H1 (cell line): ENCODE data around the gene KIT. TPM values are rescaled to one million over a fixed set of nuclear protein-coding genes. Genes with fewer than 3 reads are reported as not detected.

Experiments used
- CTCF ChIA-PET: fragments of 300-600 bp; sonication (Branson Sonifier 250); formaldehyde crosslinking; loops from one replicate; lab custom pipeline; 2021; ENCODE audit not compliant: partially characterized antibody; lab: Charles Lee
- POLR2A ChIA-PET: fragments of 300-600 bp; sonication (Branson Sonifier 250); formaldehyde crosslinking; loops from one replicate; lab custom pipeline; 2021; ENCODE audit warnings: inconsistent platforms; ENCODE audit not compliant: partially characterized antibody; lab: Charles Lee
- DNase-seq, 2 experiments: peaks; one replicate each; pipeline versions ENCODE4 v3.0.0 to v3.0.0-alpha.2; 2010 to 2022; ENCODE audit warnings: low spot score in 2 of 2, low read depth in 1 of 2, mixed read lengths in 1 of 2
- FAIRE-seq: peaks from 2 replicates; lab custom pipeline; 2011; peaks lifted over from hg19 to GRCh38; lab: Jason Lieb, UNC
- H2AFZ ChIP-seq: 2 replicates; pipeline ENCODE4 v1.8.1; 2012; ENCODE audit warnings: low read length, inconsistent platforms
- H2AK5ac ChIP-seq: 2 replicates; pipeline ENCODE4 v1.6.1; 2013; ENCODE audit warnings: low read depth, low read length
- H2BK120ac ChIP-seq: replicated peaks from 2 replicates; pipeline ENCODE3; 2013; ENCODE audit warnings: low read depth, low read length, inconsistent platforms
- H2BK12ac ChIP-seq: 2 replicates; pipeline ENCODE4 v1.6.1; 2013; ENCODE audit warnings: low read depth, low read length
- H2BK15ac ChIP-seq: 2 replicates; pipeline ENCODE4 v1.6.1; 2013; ENCODE audit warnings: low read length
- H2BK20ac ChIP-seq: 2 replicates; pipeline ENCODE4 v1.6.1; 2013; ENCODE audit warnings: low read length
- H2BK5ac ChIP-seq: 2 replicates; pipeline ENCODE4 v1.6.1; 2013; ENCODE audit warnings: low read depth, low read length
- H3K14ac ChIP-seq: 2 replicates; pipeline ENCODE4 v1.6.1; 2013; ENCODE audit warnings: inconsistent platforms; ENCODE audit not compliant: insufficient read length
- H3K18ac ChIP-seq: 2 replicates; pipeline ENCODE4 v1.6.1; 2013; ENCODE audit warnings: low read length; ENCODE audit errors: extremely low read depth
- H3K23ac ChIP-seq: 2 replicates; pipeline ENCODE4 v1.6.1; 2013; ENCODE audit warnings: inconsistent platforms; ENCODE audit not compliant: insufficient read length
- H3K23me2 ChIP-seq: 2 replicates; pipeline ENCODE4 v1.6.1; 2013; ENCODE audit warnings: low read depth, low read length
- H3K27ac ChIP-seq: 2 replicates; pipeline ENCODE4 v1.6.1; 2011; ENCODE audit warnings: low read depth, low read length, inconsistent platforms
- H3K27me3 ChIP-seq, 4 experiments: replicated peaks in 1 of 4; 1 replicate in 1 of 4; 2 replicates in 3 of 4; pipeline versions ENCODE4 v1.6.1 to v1.8.1; 2011 to 2013; ENCODE audit warnings: low read length in 3 of 4, mild to moderate bottlenecking in 3 of 4, inconsistent platforms in 2 of 4, mixed read lengths in 2 of 4, moderate library complexity in 1 of 4; ENCODE audit not compliant: control insufficient read depth in 3 of 4, insufficient read depth in 3 of 4; ENCODE audit errors: extremely low read depth in 1 of 4
- H3K36me3 ChIP-seq, 4 experiments: 2 replicates each; pipeline versions ENCODE4 v1.6.1 to v1.8.1; 2011 to 2013; ENCODE audit warnings: mild to moderate bottlenecking in 4 of 4, low read length in 3 of 4, moderate library complexity in 2 of 4, control low read depth in 1 of 4, inconsistent platforms in 1 of 4; ENCODE audit not compliant: insufficient read depth in 4 of 4, control insufficient read depth in 2 of 4
- H3K4ac ChIP-seq: replicated peaks from 2 replicates; pipeline ENCODE3; 2013; ENCODE audit warnings: low read length, low read depth, mixed read lengths, inconsistent platforms; ENCODE audit not compliant: insufficient read length
- H3K4me1 ChIP-seq, 4 experiments: replicated peaks in 1 of 4; 1 replicate in 1 of 4; 2 replicates in 3 of 4; pipeline versions ENCODE4 v1.6.1 to v1.8.1; 2011 to 2013; ENCODE audit warnings: low read length in 3 of 4, inconsistent platforms in 2 of 4, mixed read lengths in 1 of 4; ENCODE audit not compliant: insufficient read depth in 4 of 4, control insufficient read depth in 3 of 4
- H3K4me2 ChIP-seq, 2 experiments: 2 replicates each; pipeline versions ENCODE4 v1.6.1 to v1.8.1; 2011 to 2013; ENCODE audit warnings: low read depth in 2 of 2, low read length in 2 of 2, control low read depth in 1 of 2, inconsistent platforms in 1 of 2, mild to moderate bottlenecking in 1 of 2; ENCODE audit not compliant: insufficient read depth in 1 of 2
- H3K4me3 ChIP-seq, 4 experiments: fragments of 200-600, 300-600 bp in 1 of 4; sonication (generic), shearing (Covaris generic), sonication (Bioruptor Twin) in 1 of 4; 2 replicates each; pipeline versions ENCODE4 v1.5.1 to v1.8.1; 2011 to 2016; ENCODE audit warnings: low read length in 4 of 4, low read depth in 3 of 4, control low read depth in 2 of 4, inconsistent platforms in 2 of 4, mild to moderate bottlenecking in 2 of 4, mixed read lengths in 1 of 4, moderate library complexity in 1 of 4; ENCODE audit not compliant: insufficient read depth in 2 of 4; ENCODE audit errors: extremely low read depth in 1 of 4
- H3K56ac ChIP-seq: replicated peaks from 2 replicates; pipeline ENCODE3; 2013; ENCODE audit warnings: low read depth, mild to moderate bottlenecking, mixed read lengths, low read length, inconsistent platforms; ENCODE audit not compliant: insufficient read length
- H3K79me1 ChIP-seq: 2 replicates; pipeline ENCODE4 v1.6.1; 2013; ENCODE audit warnings: low read depth, low read length, control low read depth
- H3K79me2 ChIP-seq, 2 experiments: 2 replicates each; pipeline versions ENCODE4 v1.6.1 to v1.8.1; 2012 to 2013; ENCODE audit warnings: low read length in 2 of 2, mild to moderate bottlenecking in 2 of 2, inconsistent platforms in 1 of 2; ENCODE audit not compliant: insufficient read depth in 2 of 2, control insufficient read depth in 1 of 2
- H3K9ac ChIP-seq, 4 experiments: replicated peaks in 1 of 4; 1 replicate in 1 of 4; 2 replicates in 3 of 4; pipeline versions ENCODE4 v1.6.1 to v1.8.1; 2011 to 2013; ENCODE audit warnings: low read depth in 3 of 4, low read length in 3 of 4, control low read depth in 2 of 4, mild to moderate bottlenecking in 2 of 4, moderate library complexity in 2 of 4, inconsistent platforms in 1 of 4; ENCODE audit errors: extremely low read depth in 1 of 4
- H3K9me3 ChIP-seq, 2 experiments: 2 replicates each; pipeline versions ENCODE4 v1.6.1 to v1.8.1; 2012 to 2013; ENCODE audit warnings: mild to moderate bottlenecking in 2 of 2, moderate library complexity in 2 of 2, control low read depth in 1 of 2, inconsistent platforms in 1 of 2, low read depth in 1 of 2, low read length in 1 of 2, mixed read lengths in 1 of 2; ENCODE audit not compliant: insufficient read depth in 2 of 2
- H4K20me1 ChIP-seq, 2 experiments: replicated peaks in 1 of 2; 2 replicates each; pipeline versions ENCODE3 to v1.8.1; 2011 to 2013; ENCODE audit warnings: inconsistent platforms in 2 of 2, low read length in 2 of 2, mild to moderate bottlenecking in 1 of 2; ENCODE audit not compliant: insufficient read depth in 2 of 2, control insufficient read depth in 1 of 2
- H4K5ac ChIP-seq: 2 replicates; pipeline ENCODE4 v1.6.1; 2013; ENCODE audit warnings: low read length, low read depth, mixed read lengths, inconsistent platforms; ENCODE audit not compliant: insufficient read length
- H4K8ac ChIP-seq: 2 replicates; pipeline ENCODE4 v1.8.0; 2013; ENCODE audit warnings: mild to moderate bottlenecking, moderate library complexity, low read length, inconsistent platforms; ENCODE audit not compliant: insufficient read depth; ENCODE audit errors: extremely low read depth
- H4K91ac ChIP-seq: replicated peaks from 2 replicates; pipeline ENCODE3; 2013; ENCODE audit warnings: low read length, mixed read lengths, inconsistent platforms; ENCODE audit not compliant: insufficient read length
- KDM4A ChIP-seq: IDR thresholded peaks from one replicate; pipeline ENCODE4 v1.7.1; 2012; ENCODE audit warnings: low read depth, mild to moderate bottlenecking, moderate library complexity, low read length, inconsistent platforms; ENCODE audit not compliant: severe bottlenecking
- KDM5A ChIP-seq: fragments of 200-600 bp; IDR thresholded peaks from 2 replicates; pipeline ENCODE4 v1.7.1; 2012; ENCODE audit warnings: mild to moderate bottlenecking, low read length, inconsistent platforms, mixed read lengths
- POLR2A ChIP-seq, 2 experiments: IDR thresholded peaks; 1 replicate in 1 of 2; 2 replicates in 1 of 2; pipeline ENCODE4 v1.6.1; 2011; ENCODE audit warnings: low read depth in 2 of 2, low read length in 2 of 2, mild to moderate bottlenecking in 2 of 2; ENCODE audit errors: control extremely low read depth in 1 of 2
- POLR2AphosphoS5 ChIP-seq: IDR thresholded peaks from 2 replicates; pipeline ENCODE4 v1.6.1; 2011; ENCODE audit warnings: low read depth, low read length
- RXRA ChIP-seq: IDR thresholded peaks from 2 replicates; pipeline ENCODE4 v1.6.1; 2011; ENCODE audit warnings: low read depth, mild to moderate bottlenecking, low read length, moderate library complexity; ENCODE audit not compliant: insufficient read depth
- SIX5 ChIP-seq: IDR thresholded peaks from 2 replicates; pipeline ENCODE4 v1.6.1; 2011; ENCODE audit warnings: mild to moderate bottlenecking, low read depth, low read length
- SP2 ChIP-seq: IDR thresholded peaks from 2 replicates; pipeline ENCODE4 v1.6.1; 2012; ENCODE audit warnings: mild to moderate bottlenecking, low read length, inconsistent platforms
- TAF1 ChIP-seq: IDR thresholded peaks from 2 replicates; pipeline ENCODE4 v1.6.1; 2011; ENCODE audit warnings: mild to moderate bottlenecking, low read depth, low read length
- TBP ChIP-seq: IDR thresholded peaks from 2 replicates; pipeline ENCODE4 v1.6.1; 2011; ENCODE audit warnings: low read depth, low read length, improper control_type of control experiment
- WGBS, 2 experiments: shearing (Covaris generic) in 1 of 2; methylation state at CpG; one replicate each; pipeline versions ENCODE4 v1.1.6 to v1.1.7; 2013 to 2015; ENCODE audit warnings: low lambda C conversion rate in 2 of 2, mixed read lengths in 2 of 2, inconsistent platforms in 1 of 2, low coverage in 1 of 2, missing lambda C conversion rate in 1 of 2; ENCODE audit not compliant: insufficient replicate concordance in 2 of 2, insufficient coverage in 1 of 2, insufficient read length in 1 of 2; ENCODE audit errors: extremely low coverage in 1 of 2, missing lambda C conversion rate in 1 of 2; 5-methylcytosine and 5-hydroxymethylcytosine counted together
- polyA plus RNA-seq, 7 experiments: library from polyadenylated mRNA; depleted of rRNA in 3 of 7; stranded (reverse) in 5 of 7; unstranded in 2 of 7; fragments of >200 nt in 5 of 7; fragments of 200-250 nt in 2 of 7; gene quantifications; 1 replicate in 5 of 7; 2 replicates in 1 of 7; 4 replicates in 1 of 7; pipeline versions ENCODE4 v1.2.1 to v1.2.3, GENCODE V29; 2011 to 2013; ENCODE audit warnings: missing spikeins in 2 of 7, mixed read lengths in 2 of 7
- total RNA-seq: library from RNA; stranded (reverse); fragmentation: NEBNext Ultra II Directional; extraction: Animal tissue kit (Norgen Biotek cat#: 25700); gene quantifications from 2 replicates; pipeline ENCODE4 v1.2.1, GENCODE V29; 2021

The KIT gene
- total and polyA plus RNA-seq, 2 of the 8 experiments (the other 6 are each of a cell fraction or from before 2014, with no cell fraction given) = 14.4 to 24.8 TPM

- Histone ChIP-seq H4K5ac (no peak overlapping the region), H2BK5ac (no peak overlapping the region), H4K8ac (no peak overlapping the region), H3K9me3 (no peaks in the 10 kb centered on the region; a peak in 1 of 4 replicates), H3K79me2 (no peaks in the 10 kb centered on the region), H3K4ac (no peak overlapping the region), H2AFZ (no peak overlapping the region), H3K27ac (no peak overlapping the region), H4K91ac (no peak overlapping the region), H3K14ac (no peak overlapping the region), H2BK15ac (no peak overlapping the region), H3K23me2 (no peaks in the 10 kb centered on the region), H3K9ac (no peak overlapping the region), H2BK120ac (no peak overlapping the region), H3K27me3 (no peaks in the 10 kb centered on the region), H3K4me1 (peaks cover 0 to 5% (median 0%) of the 10 kb centered on the region in 4 experiments; a peak in 2 of 7 replicates), H3K18ac (no peak overlapping the region), H2BK20ac (no peak overlapping the region), H3K79me1 (no peaks in the 10 kb centered on the region), H2BK12ac (no peak overlapping the region), H3K4me2 (no peak overlapping the region), H3K56ac (no peak overlapping the region), H3K4me3 (no peak overlapping the region), H3K23ac (no peak overlapping the region), H2AK5ac (no peak overlapping the region), H4K20me1 (no peaks in the 10 kb centered on the region), H3K36me3 (no peaks in the 10 kb centered on the region)
- DNase-seq = no peak
- TF ChIP-seq TAF1 (no peak), POLR2AphosphoS5 (no peak), KDM4A (no peak), TBP (no peak), POLR2A (IDR thresholded peaks at IDR 0.05; ENCODE audit: control extremely low read depth in 1 of 2, low read depth in 2 of 2, low read length in 2 of 2) (no peak), RXRA (no peak), SIX5 (no peak), KDM5A (no peak), SP2 (no peak)
- 96% methylated on average over 3 of the region's 3 CpGs; no CpG with 5 or more reads in 1 of the 2 experiments for WGBS, 2 experiments
- ChIA-PET POLR2A (interaction anchor here (0.7 kb wide), 1 partner anchor 34 kb away, joined by 4 read pairs; no protein-coding TSS in a partner anchor), CTCF (interaction anchor here (1.2 kb wide), 1 partner anchor 128 kb away, joined by 3 read pairs; no protein-coding TSS in a partner anchor)
- no peak for FAIRE-seq
Observed at GRCh38 chr4:54635318-54635717, 22.4 kb upstream of the KIT start.
